Epidermal melanocyte (primary cell): ENCODE results near the gene PLA2G2D.

ENCODE experiments used
- DNase-seq: peaks from one replicate; pipeline ENCODE4 v3.0.0; 2011; ENCODE audit warnings: low spot score; ENCODE audit not compliant: insufficient read length

Gene PLA2G2D

GRCh38 chr1:20068722-20069121 lies 50.6 kb downstream of the PLA2G2D start:
- no peak for DNase-seq

DNA sequence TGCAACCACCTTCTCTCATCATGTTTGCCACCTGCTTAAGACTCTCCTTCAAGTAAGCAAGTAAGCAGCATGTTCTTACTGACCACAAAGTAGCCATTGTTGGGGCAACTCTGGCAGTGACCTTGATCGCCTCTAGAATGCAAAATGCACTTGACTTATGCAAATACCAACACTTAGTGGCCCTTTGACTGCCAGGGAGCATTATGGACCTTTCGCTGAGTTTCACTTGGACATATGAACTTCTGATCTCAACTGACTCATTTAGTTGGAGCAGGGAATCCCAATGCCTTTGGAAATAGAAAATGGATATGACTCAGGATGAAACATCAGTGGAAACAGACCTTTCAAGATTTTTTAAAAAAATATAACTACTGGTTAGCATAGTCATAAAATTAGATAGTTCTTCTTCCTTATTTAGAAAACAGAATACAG lies 55.5 kb downstream of the PLA2G2D start:
- no peak for DNase-seq
